Measurements from ENCODE around the gene SETD6. TPM values are rescaled to one million over a fixed set of nuclear protein-coding genes. Genes with fewer than 3 reads are reported as not detected.

The SETD6 gene
- total RNA-seq, 2 donors from 2014 or later: 8.5 to 18.0 TPM

GRCh38 chr16:58478427-58478826, 36.9 kb upstream of the SETD6 start:
- no peaks in the 10 kb centered on the region for H3K9me3 ChIP-seq
- no peaks in the 10 kb centered on the region for H3K36me3 ChIP-seq
- H3K27ac ChIP-seq: no peak overlapping the region
- H3K4me1 ChIP-seq: no peaks in the 10 kb centered on the region
- H3K9ac ChIP-seq (ENCODE audit: low read depth in 2 of 2, low read length in 2 of 2): no peak overlapping the region
- TF ChIP-seq CTCF (IDR thresholded peaks at IDR 0.05): no peak
- DNase-seq: no peak
- H3K27me3 ChIP-seq: no peaks in the 10 kb centered on the region
- intact Hi-C loops (cut with DNase I): no loop called here
- no peak overlapping the region for H3K4me3 ChIP-seq

GRCh38 chr16:58481226-58481869, 34.0 kb upstream of the SETD6 start:
- intact Hi-C loops (cut with DNase I): no loop called here
- no peak for DNase-seq

GRCh38 chr16:58481931-58482330, 33.4 kb upstream of the SETD6 start:
- no peak for DNase-seq
- Histone ChIP-seq H3K9me3 (no peaks in the 10 kb centered on the region), H3K9ac (ENCODE audit: low read depth in 2 of 2, low read length in 2 of 2) (no peak overlapping the region), H3K27me3 (no peaks in the 10 kb centered on the region), H3K27ac (no peak overlapping the region), H3K4me1 (no peaks in the 10 kb centered on the region), H3K36me3 (no peaks in the 10 kb centered on the region), H3K4me3 (no peak overlapping the region)
- no peak for TF ChIP-seq CTCF (IDR thresholded peaks at IDR 0.05)
- intact Hi-C loops (cut with DNase I): no loop called here

More at GRCh38 chr16:58481226-58481869, 34.0 kb upstream of the SETD6 start:
- no peaks in the 10 kb centered on the region for H3K36me3 ChIP-seq
- no peak overlapping the region for H3K4me3 ChIP-seq
- H3K27me3 ChIP-seq: no peaks in the 10 kb centered on the region
- H3K9me3 ChIP-seq: no peaks in the 10 kb centered on the region
- no peak overlapping the region for H3K27ac ChIP-seq
- no peak overlapping the region for H3K9ac ChIP-seq (ENCODE audit: low read depth in 2 of 2, low read length in 2 of 2)
- H3K4me1 ChIP-seq: no peaks in the 10 kb centered on the region
- no peak for TF ChIP-seq CTCF (IDR thresholded peaks at IDR 0.05)

GRCh38 chr16:58485184-58485887, 30.0 kb upstream of the SETD6 start:
- Histone ChIP-seq H3K4me3 (no peak overlapping the region), H3K9ac (ENCODE audit: low read depth in 2 of 2, low read length in 2 of 2) (no peak overlapping the region), H3K27me3 (no peaks in the 10 kb centered on the region), H3K27ac (no peak overlapping the region), H3K9me3 (no peaks in the 10 kb centered on the region), H3K4me1 (no peaks in the 10 kb centered on the region), H3K36me3 (no peaks in the 10 kb centered on the region)
- TF ChIP-seq CTCF (IDR thresholded peaks at IDR 0.05): no peak
- intact Hi-C loops (cut with DNase I): no loop called here
- no peak for DNase-seq

- no peak overlapping the region for H3K4me3 ChIP-seq
- H3K36me3 ChIP-seq: no peaks in the 10 kb centered on the region
- H3K27ac ChIP-seq: no peak overlapping the region
- intact Hi-C loops (cut with DNase I): loop anchor here (2.0 kb wide), 1 partner anchor 151 kb away; no protein-coding TSS in a partner anchor
- TF ChIP-seq CTCF (IDR thresholded peaks at IDR 0.05): peak; percentile 81
- no peaks in the 10 kb centered on the region for H3K9me3 ChIP-seq
- DNase-seq: peak; percentile 76
- H3K27me3 ChIP-seq: no peaks in the 10 kb centered on the region
- H3K9ac ChIP-seq (ENCODE audit: low read depth in 2 of 2, low read length in 2 of 2): no peak overlapping the region
- no peaks in the 10 kb centered on the region for H3K4me1 ChIP-seq
Measured at GRCh38 chr16:58487566-58488351, 27.6 kb upstream of the SETD6 start.
